COLO668 (cell line): ENCODE results near the gene MAK.
"Not testable (repeated sequence)": the region's sequence is repeated elsewhere in the genome, so short reads cannot be mapped to it uniquely, and the experiment has no call there.

Source experiments
- DNase-seq: peaks from one replicate; lab custom pipeline; 2025; ENCODE audit not compliant: unreplicated experiment; lab: John Stamatoyannopoulos, UW

Gene MAK, protein sequence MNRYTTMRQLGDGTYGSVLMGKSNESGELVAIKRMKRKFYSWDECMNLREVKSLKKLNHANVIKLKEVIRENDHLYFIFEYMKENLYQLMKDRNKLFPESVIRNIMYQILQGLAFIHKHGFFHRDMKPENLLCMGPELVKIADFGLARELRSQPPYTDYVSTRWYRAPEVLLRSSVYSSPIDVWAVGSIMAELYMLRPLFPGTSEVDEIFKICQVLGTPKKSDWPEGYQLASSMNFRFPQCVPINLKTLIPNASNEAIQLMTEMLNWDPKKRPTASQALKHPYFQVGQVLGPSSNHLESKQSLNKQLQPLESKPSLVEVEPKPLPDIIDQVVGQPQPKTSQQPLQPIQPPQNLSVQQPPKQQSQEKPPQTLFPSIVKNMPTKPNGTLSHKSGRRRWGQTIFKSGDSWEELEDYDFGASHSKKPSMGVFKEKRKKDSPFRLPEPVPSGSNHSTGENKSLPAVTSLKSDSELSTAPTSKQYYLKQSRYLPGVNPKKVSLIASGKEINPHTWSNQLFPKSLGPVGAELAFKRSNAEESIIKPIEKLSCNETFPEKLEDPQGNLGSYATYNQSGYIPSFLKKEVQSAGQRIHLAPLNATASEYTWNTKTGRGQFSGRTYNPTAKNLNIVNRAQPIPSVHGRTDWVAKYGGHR

DNA sequence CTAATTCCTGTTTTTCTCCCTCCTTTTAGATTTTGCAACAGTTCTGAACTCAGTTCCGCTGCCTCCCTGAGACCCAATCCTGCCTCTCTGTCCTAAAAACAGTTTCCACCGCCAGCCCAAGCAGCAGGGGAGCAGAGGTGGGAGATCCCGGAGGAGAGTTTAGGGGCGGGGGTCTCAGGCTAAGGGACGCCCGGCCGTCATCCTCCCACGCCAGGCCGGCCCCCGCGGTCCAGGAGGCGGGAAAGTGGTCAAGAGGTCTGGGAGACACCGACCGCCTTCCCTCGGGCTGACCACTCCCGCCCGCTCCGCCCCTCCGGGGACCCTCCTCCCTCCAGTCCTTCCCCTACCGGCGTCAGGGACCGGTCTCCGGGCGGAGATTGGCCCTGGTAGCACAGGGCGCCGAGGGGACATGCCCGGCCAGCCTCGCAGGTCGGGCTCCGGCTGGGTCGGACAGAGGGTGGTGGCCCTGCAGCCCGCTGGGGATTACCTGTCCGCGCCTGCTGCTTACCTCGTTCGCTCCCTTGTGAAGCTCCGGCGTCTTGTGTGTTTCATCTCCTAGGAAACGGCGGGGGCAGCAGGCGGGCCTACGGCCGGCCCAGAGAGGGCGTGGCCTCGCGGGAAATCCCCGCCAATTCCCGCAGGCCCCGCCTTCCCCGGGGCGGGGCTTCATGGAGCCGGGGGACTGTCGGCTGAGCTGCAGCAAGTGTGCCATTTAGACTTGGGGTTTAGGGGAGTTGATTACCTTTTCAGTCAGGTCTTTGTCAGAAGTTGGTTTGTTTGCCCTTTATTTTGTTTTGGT, at the start of gene MAK:
Gene MAK (minus strand): TSS at position 545 of the 799 bp plus-strand sequence. CDS start 7,891 bp downstream, outside the sequence.
- DNase-seq, result peak; percentile 86

DNA sequence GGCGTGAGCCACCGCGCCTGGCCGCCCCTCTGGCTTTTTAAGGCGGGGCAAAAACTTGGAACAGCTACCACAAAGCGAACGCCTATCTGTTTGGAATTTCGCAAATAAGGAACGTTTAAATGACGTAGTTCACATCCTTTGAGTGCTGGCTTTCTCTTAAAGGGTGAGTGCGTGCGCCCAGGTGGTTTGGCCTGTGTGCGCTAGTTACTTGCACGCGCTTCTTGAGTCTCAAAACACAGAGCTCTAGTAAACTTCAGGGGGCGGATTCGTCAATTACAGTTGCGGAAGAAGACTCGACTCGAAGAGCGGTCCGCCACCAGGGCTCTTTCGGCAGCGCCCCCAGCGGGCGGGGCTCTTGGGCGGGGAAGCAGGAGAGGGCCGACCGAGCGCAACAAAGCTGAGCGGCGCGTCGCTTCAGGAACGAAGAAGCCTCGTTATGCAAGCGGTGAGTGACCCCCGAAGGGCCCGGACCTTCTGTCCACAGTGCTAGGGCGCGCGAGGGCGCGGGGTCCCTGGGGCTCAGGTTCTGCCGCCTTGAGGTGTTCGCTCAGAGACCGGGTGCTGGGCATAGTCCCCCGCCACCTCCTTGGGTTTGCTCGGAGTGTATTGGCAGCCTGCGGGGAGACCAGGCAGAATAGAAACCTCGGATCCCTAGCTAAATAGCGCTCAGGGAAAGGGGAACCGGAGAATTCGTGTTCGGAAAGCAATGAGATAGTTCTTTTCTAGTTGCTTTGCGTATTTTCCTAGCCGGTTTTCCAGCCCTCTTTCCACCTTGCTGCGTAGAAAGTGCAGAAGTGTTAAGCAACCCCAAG, 48.6 kb upstream of the MAK start, which contains the start of gene SYCP2L:
Gene SYCP2L (plus strand): TSS at position 362 of the 812 bp plus-strand sequence. CDS start 75 bp downstream, at position 437.
- peak; percentile 14 for DNase-seq

DNA sequence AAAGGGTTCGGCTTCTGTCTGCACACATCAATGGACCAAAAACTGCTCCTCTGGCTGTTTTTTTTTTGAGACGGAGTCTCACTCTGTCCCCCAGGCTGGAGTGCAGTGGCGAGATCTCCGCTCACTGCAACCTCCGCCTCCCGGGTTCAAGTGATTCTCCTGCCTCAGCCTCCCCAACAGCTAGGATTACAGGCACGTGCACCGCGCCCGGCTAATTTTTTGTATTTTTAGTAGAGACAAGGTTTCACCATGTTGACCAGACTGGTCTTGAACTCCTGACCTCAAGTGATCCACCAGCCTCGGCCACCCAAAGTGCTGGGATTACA, 48.0 kb upstream of the MAK start:
- not testable (repeated sequence) for DNase-seq

DNA sequence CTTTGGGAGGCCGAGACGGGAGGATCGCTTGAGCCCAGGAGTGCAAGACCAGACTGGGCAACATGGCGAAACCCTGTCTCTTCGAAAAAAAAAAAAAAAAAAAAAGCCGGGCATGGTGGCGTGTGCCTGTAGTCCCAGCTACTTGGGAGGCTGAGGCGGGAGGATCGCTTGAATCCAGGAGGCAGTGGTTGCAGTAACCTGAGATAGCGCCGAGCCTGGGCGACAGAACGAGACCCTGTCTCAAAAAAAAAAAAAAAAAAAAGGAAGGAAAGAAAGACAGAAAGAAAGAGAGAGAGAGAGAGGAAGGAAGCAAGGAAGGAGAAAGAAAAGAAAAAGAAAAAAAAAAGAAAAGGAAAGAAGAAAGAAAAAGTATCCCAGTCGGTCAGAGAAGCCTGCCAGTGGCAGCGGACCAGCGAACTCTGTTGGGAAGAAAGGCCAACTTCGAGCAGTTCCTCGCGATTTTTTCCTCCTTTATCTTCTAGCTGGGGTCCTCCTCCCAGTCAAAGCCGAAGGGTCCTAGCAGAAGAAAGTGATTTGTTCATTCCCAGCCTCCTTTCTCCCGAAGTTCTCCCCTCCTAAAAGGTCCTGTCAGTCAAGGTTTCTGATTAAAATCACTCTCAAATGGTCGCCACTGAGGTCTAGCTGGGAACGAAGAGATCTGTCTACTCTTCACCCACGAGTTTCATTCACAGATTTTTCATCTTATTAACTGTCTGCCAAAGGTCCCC, 46.1 kb upstream of the MAK start:
- DNase-seq, result no peak

DNA sequence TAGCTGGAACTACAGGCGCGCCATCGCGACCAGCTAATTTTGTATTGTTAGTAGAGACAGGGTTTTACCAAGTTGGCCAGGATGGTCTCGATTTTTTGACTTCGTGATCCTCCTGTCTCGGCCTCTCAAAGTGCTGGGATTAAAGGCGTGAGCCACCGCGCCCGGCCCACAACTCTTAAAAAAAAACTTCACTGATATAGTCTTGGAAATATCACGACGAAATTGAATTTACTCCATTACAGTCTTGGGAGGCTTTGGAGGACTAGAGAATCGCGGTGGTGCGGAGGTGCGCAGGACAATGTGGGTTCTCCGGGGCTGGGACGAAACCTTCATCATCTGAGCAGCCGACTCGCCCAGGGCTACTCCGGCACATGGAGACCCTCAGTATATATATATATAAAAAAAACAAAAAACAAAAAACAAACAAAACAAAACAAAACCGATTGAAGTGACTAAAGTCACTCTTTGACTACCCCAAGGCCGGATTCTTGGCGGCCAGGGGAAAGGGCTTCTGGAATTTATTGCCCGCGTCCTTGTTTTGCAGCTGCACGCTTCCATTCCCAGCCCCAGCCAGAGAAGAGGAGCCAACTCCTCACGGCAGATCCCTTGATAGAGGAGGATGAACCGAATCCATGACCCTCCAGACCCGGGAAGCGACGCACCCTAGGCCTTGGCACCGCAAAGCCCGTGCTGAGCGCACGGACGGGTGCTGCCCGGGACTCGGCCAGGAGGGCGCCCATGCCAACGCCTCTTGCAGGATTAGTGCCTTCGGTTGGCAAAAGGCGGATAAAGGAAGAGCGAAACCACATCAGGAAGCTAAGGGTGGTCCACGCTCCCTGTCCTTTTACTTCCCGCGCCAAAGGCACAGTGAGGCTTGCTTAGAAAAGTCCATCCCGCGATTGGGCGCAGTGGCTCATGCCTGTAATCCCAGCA, 45.2 kb upstream of the MAK start:
- DNase-seq, result no peak

DNA sequence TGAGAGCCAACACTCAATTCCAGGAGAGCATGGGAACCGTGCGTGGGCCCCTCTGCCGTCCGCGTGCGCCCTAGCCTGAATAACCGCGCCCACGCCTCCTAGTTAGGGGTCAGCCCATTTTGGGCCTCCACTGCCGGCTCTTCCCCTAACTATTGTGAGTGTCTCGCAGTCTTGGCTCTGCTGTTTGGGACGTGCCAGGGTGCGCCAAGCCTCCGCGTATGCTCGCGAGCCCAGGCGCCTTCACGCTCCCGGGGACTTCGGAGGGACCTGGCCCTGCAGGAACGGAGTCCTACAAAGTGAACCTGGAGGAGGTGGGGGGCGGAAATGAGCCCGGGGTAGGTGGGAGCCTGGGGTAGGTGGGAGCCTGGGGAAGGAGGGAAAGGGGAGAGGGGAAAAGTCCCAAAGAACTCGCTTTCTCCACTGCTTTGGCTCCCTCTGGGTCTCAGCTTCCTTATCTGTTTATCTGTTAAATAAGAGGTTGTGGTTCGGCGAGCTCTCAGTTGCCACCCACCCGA, 44.4 kb upstream of the MAK start:
- DNase-seq, result no peak

DNA sequence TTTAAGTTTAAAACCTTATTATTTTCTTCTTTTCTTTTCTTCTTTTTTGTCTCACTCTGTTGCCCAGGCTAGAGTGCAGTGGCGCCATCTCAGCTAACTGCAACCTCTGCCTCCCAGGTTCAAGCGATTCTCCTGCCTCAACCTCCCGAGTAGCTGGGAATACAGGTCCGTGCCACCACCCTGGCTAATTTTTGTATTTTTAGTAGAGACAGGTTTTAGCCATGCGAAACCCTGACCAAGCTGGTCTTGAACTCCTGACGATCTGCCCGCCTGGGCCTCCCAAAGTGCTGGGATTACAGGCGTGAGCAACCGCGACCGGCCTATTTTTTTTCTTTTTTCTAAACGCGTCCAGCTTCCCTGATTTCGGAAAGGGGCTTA, 43.9 kb upstream of the MAK start:
- not testable (repeated sequence) for DNase-seq

DNA sequence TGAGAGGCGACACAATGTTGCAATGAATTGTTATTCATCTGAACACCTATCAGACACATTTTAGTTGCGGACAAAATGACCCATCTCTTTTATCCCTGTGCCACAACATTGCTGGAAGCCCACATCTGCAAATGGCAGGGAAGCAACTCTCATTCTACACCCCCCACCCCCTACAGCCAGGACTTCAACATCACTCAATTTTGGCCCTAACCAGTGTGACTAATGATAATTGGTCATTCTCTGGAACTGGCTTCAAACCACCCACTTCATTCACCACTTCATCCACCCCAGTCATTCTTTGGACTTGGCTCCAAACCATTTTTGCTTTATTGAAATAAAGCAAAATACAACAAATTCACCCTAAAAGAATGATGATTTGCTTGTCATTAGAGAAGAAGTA, 42.0 kb upstream of the MAK start:
- DNase-seq, result no peak

DNA sequence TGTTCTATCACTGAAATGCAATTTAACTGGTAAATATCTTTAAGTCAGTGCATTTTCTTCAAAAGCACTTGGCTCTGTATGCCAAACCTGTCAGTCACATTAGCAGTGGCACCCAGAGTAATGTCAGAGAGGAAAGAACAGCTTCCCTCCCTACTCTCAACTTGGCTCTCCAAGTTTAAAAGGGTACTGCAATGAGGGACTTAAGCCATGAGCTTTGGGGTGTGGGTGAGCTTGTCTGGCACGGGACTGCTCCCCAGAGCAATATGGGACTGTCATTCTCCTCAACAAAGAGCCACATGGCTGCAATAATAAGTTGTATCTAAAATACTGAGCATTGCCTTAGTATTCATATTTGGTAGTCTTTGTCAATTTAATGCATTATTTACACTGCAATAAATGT, 39.5 kb upstream of the MAK start:
- no peak for DNase-seq

DNA sequence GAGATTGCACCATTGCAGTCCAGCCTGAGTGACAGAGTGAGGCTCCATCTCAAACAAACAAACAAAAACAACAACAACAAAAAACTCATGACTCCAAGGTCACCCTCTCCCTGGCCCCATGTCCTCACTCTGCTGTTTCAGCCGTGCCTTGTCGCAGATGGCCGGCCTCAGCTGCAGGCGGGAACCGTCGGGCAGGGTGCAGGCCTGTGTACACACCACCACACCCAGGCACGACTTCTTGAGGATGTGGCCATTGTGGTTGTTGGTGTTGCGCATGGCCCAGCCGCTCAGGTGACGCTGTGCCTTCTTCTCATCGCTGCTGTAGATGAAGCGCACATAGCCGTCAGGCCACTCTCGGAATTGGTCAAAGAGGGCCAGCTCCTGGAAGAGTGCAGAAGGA, 38.7 kb upstream of the MAK start:
- no peak for DNase-seq

DNA sequence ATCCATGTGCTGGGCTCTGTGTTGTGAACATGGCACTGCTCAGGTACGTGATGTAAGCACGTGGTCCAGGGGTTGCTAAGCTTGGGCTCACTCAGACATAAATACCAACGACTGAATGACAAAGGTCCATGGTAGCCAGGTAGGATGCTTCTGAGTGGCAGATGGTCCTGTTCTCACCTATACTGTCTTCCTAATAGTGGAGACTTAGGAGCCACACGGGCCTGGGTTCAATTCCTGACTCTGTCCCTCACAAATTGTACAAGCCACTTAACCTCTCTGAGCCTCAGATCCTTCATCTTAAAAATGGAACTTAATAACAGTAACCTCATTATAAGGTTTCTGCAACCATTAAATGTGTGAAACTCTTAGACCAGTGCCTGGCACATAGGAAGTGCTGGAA, 36.7 kb upstream of the MAK start:
- DNase-seq, result no peak

DNA sequence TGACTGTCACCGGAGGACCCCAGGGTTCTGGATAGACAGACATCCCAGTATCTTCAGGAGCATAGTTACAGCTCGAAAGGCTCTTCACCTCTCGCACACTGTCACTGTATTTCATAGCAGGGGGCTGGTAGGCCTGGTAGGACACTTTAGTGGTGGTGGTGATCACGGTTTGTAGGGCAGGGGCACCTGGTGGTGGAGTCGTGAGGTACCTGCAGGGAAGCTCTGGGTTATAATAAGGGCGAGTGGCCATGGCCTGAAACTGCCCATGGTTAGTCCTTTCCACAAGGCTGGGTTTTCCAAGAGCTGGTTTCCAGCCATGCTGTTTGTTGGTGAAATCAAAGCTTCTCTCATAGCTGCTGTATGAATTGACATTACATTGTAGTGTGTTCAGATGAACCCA, 35.9 kb upstream of the MAK start:
- DNase-seq, result no peak

DNA sequence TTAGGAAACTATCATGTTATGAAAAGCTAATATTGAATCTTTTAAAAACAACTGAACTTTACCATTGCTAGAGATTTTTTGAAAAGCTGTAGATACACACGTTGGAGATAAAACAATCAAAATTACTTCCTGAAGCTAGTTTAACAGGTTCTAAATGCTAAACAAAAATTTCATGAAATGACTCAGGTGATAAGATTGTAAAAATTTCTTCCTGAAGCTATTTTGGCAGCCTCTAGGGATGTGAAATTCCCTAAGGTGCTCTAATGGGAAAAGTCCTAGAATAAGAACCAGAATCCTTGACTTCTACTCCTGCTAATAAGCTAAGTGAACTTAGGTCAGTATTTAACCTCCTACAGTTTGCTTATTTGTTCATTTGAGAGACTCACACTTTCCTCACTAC, 35.0 kb upstream of the MAK start:
- no peak for DNase-seq

DNA sequence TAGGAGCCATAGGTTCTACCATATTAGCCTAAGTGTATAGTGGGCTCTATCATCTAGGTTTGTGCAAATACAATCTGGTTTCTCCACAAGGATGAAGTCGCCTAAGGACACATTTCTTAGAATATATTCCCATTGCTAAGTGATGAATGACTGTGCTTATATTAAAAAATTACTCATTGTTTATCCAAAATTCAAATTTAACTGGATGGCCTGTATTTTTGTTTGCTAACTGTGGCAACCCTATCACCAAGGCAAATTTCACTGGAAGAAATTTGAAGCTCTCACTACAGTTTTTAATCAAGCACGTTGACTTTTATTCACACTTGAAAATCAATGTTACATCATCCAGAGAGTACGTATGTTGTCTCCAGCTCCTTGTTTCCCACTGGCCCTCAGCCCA, 29.6 kb upstream of the MAK start:
- DNase-seq, result no peak

DNA sequence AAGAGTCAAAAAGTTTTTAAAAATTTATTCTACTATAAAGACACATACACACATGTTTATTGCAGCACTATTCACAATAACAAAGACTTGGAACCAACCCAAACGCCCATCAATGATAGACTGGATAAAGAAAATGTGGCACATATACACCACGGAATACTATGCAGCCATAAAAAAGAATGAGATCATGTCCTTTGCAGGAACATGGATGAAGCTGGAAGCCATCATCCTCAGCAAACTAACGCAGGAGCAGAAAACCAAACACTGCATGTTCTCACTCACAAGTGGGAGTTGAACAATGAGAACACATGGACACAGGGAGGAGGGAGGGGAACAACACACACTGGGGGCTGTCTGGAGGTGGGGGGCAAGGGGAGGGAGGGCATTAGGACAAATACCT, 28.4 kb upstream of the MAK start:
- DNase-seq, result not testable (repeated sequence)

DNA sequence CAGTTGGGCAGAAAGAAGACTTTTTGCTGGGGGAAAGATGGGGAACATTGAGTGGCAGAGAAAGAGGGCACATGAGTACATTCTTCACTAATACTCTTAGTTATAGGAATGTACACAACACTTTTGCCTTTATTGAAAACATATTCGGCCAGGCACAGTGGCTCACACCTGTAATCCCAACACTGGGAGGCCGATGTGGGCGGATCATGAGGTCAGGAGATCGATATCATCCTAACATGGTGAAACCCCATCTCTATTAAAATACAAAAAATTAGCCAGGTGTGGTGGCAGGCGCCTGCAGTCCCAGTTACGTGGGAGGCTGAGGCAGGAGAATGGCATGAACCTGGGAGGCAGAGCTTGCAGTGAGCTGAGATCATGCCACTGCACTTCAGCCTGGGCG, 24.7 kb upstream of the MAK start:
- DNase-seq, result not testable (repeated sequence)

DNA sequence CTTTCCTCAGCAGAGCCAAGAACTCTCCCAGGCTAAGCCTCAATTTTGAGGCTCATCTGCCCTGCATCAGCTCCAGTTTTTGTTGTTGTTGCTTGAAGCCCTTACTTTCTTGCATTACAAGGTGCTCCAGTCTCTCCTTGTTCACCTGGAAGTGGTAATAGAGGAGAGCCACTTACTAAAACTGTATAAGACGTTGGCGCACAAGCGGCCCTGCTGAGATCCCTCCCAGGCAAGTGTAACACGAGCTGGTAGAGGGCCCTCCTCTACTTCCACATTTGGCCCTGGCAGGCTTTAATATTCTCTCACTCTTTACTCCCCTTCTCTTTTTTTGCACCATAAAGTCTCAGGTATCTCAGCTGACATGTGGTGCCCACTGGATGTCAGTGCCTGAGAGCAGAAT, 24.0 kb upstream of the MAK start:
- no peak for DNase-seq

DNA sequence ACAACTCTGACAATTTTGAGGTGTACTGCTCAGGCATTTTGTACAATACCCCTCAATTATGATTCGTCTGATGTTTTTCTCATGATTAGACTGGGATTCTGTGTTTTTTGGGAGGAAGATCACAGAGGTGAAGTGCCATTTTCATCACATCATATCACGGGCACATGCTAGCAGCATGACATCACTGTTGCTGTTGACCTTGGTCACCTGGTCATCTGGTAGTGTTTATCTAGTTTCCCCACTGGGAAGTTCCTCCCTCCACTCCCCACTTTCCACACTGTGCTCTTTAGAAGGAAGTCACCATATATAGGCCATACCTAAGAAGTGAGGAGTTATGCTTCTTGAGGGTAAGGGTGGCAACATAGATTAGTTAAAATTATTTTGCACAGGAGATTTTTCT, 22.7 kb upstream of the MAK start:
- DNase-seq, result no peak

DNA sequence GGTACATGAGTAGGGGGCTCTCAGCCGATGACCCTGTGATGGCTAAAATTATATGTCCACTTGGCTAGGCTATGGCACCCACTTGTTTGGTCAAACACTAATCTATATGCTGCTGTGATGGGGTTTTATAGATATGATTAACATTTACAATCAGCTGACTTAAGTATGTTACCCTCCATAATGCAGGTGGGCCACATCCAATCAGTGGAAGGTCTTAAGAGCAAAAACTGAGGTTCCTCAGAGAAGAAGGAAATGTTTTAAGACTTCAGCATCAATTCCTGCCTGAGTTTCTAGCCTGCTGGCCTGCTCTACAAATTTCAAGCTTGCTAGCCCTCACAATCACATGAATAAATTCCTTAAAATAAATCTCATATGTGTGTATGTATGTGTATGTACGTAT, 18.9 kb upstream of the MAK start:
- no peak for DNase-seq
